Measurements from ENCODE around the gene KLF17.

KLF17 gene, protein sequence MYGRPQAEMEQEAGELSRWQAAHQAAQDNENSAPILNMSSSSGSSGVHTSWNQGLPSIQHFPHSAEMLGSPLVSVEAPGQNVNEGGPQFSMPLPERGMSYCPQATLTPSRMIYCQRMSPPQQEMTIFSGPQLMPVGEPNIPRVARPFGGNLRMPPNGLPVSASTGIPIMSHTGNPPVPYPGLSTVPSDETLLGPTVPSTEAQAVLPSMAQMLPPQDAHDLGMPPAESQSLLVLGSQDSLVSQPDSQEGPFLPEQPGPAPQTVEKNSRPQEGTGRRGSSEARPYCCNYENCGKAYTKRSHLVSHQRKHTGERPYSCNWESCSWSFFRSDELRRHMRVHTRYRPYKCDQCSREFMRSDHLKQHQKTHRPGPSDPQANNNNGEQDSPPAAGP

DNA sequence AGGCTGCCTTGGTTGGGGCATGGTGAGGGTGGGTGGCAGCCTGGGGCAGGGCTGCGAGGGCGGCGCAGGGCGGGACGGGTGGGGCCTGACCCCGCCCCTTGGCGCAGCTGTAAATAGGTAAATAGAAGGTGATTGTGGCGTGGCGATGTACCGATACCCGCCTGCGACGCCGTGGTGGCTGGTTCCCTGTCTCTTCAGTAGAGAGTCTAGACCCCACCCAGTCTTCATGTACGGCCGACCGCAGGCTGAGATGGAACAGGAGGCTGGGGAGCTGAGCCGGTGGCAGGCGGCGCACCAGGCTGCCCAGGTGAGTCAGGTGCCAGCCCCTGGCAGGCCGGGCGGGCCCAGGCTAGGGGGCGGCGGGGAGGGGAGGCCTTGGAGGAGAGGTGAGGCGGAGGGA is at the start of gene KLF17:
Gene KLF17, plus strand, starts transcription at position 140 of the 400 bp plus-strand sequence. Its CDS starts 87 bp downstream, at position 227.
- DNase-seq (ENCODE audit: low spot score): no peak

DNA sequence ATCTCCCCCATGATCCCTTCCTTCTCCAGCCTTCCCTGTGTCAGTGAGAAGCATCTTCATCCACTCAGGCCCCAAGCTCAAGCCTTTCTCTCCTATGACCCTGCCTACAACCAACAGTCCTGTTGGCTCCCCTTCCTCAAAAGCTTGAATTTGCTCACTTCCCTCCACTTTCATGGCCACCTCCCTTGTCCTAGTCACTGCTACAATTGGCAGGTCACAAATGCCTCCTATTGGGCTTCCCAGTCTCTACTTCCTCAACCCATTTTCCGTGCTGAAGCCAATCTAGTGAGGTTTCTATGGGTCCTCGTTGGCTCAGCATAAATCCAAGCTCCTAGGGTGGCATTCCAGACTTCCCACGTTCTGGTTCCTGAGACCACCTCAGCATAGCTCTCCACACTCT is 47.2 kb upstream of the KLF17 start:
- DNase-seq (ENCODE audit: low spot score): no peak

DNA sequence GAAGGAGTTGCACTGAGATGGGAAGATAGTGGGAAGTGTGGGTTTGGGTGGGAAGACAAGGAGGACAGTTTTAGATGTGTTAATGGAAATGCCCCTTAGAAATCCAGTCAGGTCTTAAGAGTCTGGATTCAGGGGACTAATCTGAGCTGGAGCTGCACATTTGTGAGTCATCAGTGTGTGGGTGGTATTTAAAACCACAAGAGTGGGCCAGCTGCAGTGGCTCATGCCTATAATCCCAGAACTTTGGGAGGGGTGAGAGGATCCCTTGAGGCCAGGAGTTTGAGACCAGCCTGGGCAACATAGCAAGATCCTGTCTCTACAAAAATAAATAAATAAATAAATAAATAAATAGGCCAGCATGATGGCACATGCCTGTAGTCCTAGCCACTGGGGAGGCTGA is 46.4 kb upstream of the KLF17 start:
- peak; percentile 78 for DNase-seq (ENCODE audit: low spot score)

DNA sequence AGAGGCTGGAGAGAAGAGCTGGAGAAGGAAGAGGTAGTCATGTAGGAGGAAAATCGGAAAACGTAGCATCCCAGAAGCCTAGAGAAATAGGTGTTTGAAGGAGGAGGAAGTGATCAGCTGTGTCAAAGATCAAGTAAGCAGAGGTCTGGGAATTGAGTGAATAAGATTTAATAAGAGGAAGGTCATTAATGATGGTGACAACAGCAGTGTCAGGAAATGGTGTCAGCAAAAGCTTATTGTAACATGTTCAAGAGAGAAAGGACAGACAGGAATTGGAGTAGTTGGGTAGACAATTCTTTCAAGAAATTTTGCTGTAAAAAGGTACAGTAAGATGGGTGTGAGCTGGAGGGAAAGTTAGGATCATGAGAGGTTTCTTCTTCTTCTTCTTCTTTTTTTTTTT is 45.8 kb upstream of the KLF17 start:
- DNase-seq (ENCODE audit: low spot score): no peak

DNA sequence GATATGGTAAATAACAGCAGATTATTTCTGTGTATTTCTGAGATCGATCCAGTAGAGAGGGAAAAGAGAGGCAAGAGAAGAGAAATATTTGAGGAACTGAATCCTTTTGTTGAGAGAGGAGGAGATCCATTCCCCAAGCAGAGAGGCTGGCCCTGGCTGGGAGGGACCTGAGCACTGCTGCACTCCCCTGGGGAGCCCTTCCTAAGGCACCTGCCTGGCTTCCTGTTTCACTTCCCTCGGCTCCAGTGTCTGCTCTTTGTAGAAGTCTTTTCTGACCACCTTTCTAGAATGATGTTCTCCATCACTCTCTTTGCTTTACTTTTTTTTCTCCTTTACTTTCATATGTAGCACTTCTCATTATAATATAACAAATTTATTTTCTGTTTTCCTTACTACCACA is 45.1 kb upstream of the KLF17 start:
- no peak for DNase-seq (ENCODE audit: low spot score)

DNA sequence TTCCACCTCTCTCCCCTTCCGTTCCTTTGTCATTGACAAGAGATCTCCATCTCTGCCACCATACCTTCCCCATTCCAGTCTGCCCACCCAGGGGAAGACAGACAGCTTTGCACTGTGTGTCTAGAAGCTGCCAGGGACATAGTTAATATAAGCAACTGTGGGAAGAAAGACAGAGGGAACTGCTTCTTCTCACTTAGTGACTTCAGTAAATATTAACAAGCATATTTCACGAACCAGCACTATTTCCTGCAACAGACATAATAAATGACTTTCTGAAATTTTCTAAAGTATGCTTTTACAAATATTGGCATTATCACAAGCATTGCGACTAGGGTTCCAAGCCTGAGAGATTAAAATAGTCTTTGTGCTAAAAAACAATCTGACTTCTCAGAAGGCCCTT is 44.2 kb upstream of the KLF17 start:
- no peak for DNase-seq (ENCODE audit: low spot score)

DNA sequence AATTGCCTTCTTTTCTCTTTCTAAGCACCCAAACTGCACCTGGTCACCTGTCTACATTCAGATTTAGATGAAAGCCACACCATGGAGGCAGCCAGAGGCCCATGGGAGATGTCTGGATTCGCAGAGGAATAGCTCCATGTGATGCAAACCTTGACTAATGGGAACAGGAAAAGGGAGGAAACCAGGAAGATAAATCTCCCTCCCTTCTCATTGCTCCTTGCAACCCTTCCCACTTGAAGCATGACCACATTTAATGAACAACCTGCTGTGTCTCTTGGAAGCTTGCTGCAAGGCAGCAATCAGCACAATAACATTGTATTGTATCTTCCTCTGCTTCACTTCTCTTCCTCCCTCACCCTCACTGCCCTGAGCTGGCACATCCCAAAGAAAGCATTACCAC is 42.6 kb upstream of the KLF17 start:
- no peak for DNase-seq (ENCODE audit: low spot score)

DNA sequence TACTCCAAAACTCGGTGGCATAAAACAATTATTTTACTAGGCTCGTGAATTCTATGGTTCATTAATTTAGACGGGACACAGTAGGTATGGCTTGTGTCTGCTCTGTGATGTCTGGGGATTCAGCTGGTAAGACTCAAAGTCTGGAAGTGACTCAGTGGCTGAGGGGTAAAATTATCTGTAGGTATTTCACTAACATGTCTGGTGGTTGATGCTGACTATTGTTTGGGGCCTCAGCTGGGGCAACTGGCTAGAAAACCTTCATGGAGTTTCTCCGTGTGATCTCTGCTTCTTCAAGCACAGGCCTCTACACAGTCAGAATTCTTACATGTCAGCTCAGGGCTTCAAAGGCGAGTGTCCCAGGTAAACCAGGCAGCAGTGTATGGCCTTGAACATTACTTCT is 41.2 kb upstream of the KLF17 start:
- no peak for DNase-seq (ENCODE audit: low spot score)

DNA sequence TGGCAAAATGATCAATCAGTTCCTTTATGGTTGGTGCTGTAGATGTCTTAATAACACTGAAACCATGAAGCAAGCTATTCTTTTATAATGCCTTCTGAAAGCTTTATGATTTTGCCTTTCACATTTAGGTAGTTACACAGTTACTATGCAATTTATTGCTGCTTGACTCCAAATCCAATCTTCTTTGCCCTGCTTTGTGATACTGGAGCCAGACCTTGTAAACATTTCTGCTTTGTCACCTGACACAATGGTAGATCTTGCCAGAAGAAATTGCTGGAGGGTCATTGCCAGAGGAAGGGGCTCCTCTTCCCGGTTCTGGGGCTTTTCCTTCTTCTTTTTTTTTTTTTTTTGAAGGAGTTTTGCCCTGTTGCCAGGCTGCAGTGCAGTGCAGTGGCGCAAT is 40.5 kb upstream of the KLF17 start:
- DNase-seq (ENCODE audit: low spot score): no peak

DNA sequence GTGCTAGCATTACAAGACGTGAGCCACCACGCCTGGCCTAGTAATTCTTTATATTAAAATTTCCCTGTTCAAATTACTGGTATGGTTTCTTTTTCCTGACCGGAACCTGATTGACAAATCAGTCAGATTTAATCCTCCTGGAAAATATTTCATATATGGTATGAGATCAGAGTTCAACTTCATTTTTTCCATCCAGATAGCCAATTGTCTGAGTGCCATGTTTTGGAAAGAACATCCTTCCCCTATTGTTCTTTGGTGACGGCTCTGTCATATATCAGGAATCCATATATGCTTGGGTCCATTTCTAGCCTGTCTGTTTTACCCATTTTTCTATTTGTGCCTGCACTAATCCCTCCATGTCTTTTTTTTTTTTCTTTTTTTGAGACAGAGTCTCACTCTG is 39.1 kb upstream of the KLF17 start:
- no peak for DNase-seq (ENCODE audit: low spot score)

DNA sequence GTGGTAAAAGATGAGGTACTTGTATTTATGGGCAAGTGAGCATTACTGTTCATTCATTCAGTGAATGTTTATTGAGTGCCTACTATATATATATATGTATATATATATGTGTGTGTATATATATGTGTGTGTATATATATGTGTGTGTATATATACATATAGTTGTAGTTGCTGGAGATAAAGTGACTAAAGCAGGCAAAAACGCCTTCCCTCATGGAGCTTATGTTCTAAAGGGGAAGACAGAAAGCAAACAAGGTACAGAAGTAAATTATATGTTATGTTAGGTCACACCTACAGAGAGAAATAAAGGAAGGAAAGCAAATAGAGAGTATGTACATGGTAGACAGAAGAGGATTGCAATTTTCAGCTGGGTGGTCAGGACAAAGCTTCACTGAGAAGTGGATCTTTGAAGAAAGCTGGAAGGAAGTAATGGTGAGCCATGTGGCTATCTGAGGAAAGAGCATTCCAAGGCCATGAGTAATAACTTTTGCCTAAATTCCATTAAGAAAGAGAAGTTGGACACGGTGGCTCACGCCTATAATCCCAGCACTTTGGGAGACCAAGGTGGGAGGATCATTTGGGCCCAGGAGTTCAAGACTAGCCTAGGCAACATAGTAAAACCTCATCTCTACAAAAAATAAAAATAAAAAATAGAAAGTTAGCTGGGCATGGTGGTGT is 33.5 kb upstream of the KLF17 start:
- DNase-seq (ENCODE audit: low spot score): peak; percentile 73

DNA sequence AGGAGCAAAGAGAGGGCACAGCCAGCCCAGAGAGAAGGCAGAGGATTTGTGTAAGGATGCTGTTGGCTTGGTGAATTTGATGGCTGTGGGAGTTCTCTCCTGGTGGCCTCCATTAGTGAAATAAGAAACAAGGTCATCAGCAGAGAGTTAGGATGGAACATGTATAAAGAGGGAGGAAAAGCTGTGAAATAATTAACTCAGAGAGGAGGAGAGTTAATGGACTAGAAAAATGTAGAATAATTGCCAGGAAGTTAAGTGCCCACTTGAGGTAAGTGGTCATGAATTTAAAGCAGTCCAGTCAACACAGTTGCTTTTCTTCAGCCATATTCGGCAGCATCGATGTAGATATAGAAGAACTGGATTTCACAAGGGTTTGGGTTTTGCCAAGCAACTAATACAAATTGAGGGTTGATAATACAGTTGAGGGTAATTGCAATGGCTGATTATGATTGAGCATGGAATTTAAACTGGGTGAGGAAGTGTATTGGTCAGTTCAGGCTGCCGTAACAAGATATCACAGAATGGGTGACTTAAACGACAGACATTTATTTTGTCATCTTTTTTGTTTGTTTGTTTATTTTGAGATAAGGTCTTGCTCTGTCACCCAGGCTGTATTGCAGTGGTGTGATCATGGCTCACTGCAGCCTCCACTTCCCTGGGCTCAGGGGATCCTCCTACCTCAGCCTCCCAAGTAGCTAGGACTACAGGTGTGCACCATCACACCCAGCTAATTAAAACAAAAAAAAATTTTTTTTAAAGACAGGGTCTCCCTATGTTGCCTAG is 31.7 kb upstream of the KLF17 start:
- no peak for DNase-seq (ENCODE audit: low spot score)

DNA sequence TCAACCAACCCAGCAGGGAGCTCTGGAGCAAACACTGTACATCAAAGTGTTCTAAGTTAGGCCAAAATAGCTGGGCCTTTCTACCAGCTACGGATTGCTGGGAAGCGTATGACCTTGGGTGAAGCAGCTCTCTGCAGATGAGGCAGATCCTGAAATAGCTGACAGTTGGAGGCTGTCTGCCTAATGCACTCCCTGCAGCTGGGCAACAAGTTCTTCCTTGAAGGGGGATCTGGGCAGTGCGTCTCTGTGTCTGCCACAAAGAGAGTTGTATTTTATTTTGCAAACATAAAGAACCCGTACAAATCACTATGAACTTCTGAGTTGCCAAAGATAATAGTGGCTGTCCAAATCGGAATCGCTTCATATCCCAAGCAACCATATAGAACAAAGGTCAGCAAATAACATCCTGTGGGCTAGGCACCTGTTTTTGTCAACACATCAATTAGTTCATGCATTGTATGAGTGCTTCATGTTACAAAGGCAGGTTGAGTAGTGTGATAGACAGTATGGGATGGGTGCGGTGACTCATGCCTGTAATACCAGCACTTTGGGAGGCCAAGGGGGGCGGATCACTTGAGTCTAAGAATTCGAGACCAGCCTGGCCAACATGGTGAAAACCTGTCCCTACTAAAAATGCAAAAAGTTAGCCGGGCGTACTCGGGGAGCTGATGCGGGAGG is 29.1 kb upstream of the KLF17 start:
- no peak for DNase-seq (ENCODE audit: low spot score)

DNA sequence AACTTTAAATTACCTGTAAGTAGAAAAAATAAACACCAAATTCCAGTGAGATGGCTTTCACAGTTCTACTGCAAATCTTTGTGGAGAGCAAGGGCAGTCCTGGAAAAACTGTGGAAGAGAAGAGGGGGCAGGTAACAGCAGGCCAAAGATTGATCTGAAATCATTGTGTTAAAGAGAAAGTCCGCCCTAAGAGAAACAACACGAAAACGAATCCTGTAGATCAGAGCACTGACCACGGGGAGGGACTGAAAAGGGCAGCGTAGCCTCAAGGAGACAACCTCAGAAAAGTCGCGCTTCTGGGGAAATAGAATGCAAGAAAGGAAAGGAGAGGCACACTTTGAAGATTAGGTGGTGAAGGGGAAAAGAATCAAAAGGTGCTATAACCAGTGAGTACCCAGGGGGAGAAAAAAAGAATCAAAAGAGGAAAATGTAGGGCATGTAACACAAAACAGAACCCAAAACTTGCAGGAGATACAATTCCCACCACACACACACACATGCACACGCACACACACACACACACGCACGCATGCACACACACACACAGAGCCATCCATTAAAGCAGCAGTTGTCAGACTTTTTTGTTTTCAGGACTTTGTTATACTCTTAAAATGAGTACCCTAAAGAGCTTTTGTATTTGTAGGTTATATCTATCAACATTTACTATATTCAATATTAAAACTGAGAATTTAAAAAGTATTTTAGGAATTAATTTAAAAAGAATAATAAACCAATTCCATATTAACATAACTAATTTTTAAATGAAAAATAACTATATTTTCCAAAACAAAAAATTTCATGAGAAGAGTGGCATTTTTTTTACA is 28.0 kb upstream of the KLF17 start:
- no peak for DNase-seq (ENCODE audit: low spot score)

DNA sequence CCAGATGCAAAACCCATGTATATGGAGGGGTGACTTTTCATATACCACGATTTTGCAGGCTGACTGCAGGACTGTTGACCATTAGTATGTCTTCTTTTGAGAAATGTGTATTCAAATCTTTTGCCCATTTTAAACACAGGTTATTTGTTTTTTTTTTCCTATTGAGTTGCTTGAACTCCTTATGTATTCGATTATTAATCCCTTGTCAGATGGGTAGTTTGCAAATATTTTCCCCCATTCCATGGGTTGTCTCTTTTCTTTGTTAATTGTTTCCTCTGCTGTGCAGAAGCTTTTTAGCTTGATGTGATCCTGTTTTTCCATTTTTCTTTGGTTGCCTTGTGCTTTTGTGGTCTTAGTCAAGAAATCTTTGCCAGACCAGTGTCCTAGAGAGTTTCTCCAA is 24.6 kb upstream of the KLF17 start:
- no peak for DNase-seq (ENCODE audit: low spot score)

DNA sequence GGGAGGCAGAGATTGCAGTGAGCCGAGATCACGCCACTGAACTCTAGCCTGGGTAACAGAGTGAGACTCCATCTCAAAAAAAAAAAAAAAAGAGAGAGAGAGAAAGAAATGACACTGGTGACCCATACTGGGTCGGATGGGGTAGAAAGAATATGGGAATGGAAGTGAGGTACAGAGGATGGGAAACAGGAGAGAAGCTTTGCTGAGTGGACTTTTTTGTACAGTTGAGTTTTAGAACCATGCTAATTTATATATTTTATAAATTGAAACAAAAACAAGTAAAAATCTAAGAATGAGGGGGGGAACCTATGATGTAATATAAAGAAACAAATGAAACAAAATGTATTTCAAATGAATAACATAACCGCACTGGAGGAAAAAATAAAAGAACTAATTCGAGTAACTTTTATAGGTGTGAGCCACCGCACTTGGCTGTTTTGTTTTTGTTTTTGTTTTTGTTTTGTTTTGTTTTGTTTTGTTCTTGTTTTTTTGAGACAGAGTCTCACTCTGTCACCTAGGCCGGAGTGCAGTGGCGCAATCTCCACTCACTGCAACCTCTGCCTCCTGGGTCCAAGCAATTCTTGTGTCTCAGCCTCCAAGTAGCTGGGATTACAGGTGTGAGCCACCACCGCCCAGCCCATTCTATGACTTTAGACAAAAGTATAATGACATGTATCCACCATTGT is 18.3 kb upstream of the KLF17 start:
- no peak for DNase-seq (ENCODE audit: low spot score)

DNA sequence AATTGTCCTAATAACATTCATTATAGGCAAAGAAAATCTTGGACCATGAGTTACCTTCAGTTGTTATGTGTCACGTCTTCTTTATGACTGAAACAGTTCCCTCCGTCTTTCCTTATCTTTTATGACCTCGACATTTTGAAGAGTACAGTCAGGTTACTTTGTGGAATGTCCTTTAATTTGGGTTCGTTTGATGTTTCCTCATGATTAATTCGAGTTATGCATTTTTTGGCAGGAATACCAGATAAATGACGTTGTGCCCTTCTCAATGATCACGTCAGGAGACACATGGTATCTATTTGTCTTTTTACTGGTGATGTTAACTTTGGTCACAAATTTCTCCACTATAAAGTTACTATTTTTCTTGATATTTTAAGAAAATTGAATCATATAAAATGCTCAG is 17.3 kb upstream of the KLF17 start:
- no peak for DNase-seq (ENCODE audit: low spot score)

DNA sequence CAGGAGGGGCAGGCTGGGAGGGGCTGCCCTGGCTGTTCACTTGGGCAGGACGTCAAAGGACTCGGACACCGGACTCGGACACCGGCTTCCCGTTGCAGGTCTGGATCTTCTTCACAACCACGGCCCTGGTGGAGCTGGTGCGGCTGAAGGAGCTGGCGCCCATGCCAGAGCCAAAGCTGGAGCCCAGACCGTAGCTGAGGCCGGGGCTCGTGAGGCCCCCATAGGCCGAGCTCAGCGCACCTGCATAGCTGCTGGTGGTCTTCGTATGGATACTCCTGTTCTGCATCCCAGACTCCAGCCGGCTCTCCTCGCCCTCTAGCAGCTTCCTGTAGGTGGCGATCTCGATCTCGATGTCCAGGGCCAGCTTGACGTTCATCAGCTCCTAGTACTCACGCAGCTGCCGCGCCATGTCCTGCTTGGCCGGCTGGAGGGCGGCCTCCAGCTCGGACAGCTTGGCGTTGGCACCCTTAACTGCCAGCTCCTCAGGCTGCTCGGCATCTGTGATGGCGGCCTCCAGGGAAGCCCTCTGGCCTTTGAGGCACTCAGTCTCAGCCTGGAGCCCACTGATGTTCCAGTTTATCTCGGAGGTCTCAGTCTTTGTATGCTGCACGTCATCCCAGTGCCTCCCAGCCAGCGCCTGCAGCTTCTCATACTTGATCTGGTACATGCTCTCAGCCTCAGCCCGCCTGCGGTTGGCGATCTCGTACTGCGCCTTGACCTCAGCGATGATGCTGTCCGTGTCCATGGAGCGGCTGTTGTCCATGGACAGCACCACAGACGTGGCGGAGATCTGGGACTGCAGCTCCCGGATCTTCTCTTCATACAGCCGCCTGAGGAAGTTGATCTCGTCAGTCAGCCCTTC is 15.1 kb upstream of the KLF17 start:
- no peak for DNase-seq (ENCODE audit: low spot score)

DNA sequence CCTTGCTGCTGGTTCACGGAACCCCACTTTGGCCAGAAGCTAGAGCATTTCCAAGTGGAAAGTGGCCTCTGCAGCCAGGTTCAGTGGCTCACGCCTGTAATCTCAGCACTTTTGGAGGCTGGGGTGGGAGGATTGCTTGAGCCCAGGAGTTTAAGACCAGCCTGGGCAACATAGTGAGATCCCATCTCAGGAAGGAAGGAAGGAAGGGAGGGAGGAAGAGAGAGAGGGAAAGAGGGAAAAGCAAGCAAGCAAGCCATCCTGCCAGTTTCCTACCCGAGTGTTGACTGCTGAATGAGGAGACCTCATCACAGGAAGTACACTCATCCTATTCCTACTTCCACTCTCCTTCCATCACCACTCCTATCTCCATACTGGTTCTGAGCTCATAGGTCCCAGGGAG is 12.8 kb upstream of the KLF17 start:
- DNase-seq (ENCODE audit: low spot score): no peak

DNA sequence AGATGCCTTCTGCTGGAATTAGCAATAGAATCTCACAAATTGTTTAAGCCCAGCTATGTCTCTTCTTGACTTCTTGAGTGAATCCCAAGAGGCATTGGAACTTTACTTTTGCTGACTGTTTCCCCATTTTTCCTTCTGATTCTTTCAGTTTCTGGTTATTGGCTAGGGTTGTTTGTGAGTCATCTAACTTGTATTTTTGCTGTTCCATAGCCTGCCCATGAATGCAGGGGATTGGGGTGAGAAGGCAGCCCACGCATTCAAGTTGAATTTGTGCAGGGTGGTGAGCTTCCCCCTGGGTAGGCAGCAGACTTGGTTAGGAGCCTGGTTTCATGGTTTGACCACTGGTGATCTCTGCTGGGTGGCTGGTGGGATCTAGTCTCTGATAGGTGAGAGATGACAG is 10.4 kb upstream of the KLF17 start:
- peak; percentile 72 for DNase-seq (ENCODE audit: low spot score)

All from AG20443 (cell line).